ENCODE results near the gene INPP5F.

Gene INPP5F

GRCh38 chr10:119860866-119861607 is 135.2 kb downstream of the INPP5F start:
- 0 out of 2 replicates have a peak overlapping the region, but pooled peaks have one; percentile 9 for H3K4me2 ChIP-seq (ENCODE audit: low read length)
- TF ChIP-seq EZH2 (IDR thresholded peaks at IDR 0.05; ENCODE audit: borderline replicate concordance, low read length) (no peak), CTCF (IDR thresholded peaks at IDR 0.05; ENCODE audit: low read length) (no peak)
- H3K9ac ChIP-seq (ENCODE audit: low read length) = no peak overlapping the region
- H3K9me2 ChIP-seq (ENCODE audit: low read depth, low read length) = no peaks in the 10 kb centered on the region
- H3F3A ChIP-seq (ENCODE audit: insufficient read depth, low read length) = peaks cover 6% of the 10 kb centered on the region; the same call in 1 of the 2 replicates
- H2AFZ ChIP-seq (ENCODE audit: low read length) = no peak overlapping the region
- no peak overlapping the region for H3K27ac ChIP-seq (ENCODE audit: low read depth, low read length, poor library complexity, severe bottlenecking)
- no peaks in the 10 kb centered on the region for H3K27me3 ChIP-seq (ENCODE audit: insufficient read depth, low read length)
- peaks cover 73% of the 10 kb centered on the region for H3K79me2 ChIP-seq (ENCODE audit: insufficient read depth, low read length)
- peaks cover 12% of the 10 kb centered on the region for H3K9me3 ChIP-seq (ENCODE audit: low read length)
- no peak overlapping the region for H3K4me3 ChIP-seq (ENCODE audit: low read depth, low read length, poor library complexity, severe bottlenecking)
- H4K20me1 ChIP-seq (ENCODE audit: insufficient read depth, low read length) = peaks cover 3% of the 10 kb centered on the region; the same call in 1 of the 2 replicates
- peaks cover 29% of the 10 kb centered on the region for H3K4me1 ChIP-seq (ENCODE audit: insufficient read depth, low read length, severe bottlenecking)
- peaks cover 56% of the 10 kb centered on the region for H3K36me3 ChIP-seq (ENCODE audit: insufficient read depth, low read length)

GRCh38 chr10:119862524-119862923 is 136.7 kb downstream of the INPP5F start:
- peaks cover 12% of the 10 kb centered on the region for H3K9me3 ChIP-seq (ENCODE audit: low read length)
- H3K9ac ChIP-seq (ENCODE audit: low read length) = no peak overlapping the region
- H3K4me1 ChIP-seq (ENCODE audit: insufficient read depth, low read length, severe bottlenecking) = peaks cover 31% of the 10 kb centered on the region
- H3K4me3 ChIP-seq (ENCODE audit: low read depth, low read length, poor library complexity, severe bottlenecking) = no peak overlapping the region
- H4K20me1 ChIP-seq (ENCODE audit: insufficient read depth, low read length) = peaks cover 3% of the 10 kb centered on the region; the same call in 1 of the 2 replicates
- H3F3A ChIP-seq (ENCODE audit: insufficient read depth, low read length) = peaks cover 6% of the 10 kb centered on the region; the same call in 1 of the 2 replicates
- H3K79me2 ChIP-seq (ENCODE audit: insufficient read depth, low read length) = peaks cover 85% of the 10 kb centered on the region
- no peak overlapping the region for H3K27ac ChIP-seq (ENCODE audit: low read depth, low read length, poor library complexity, severe bottlenecking)
- TF ChIP-seq EZH2 (IDR thresholded peaks at IDR 0.05; ENCODE audit: borderline replicate concordance, low read length) (no peak), CTCF (IDR thresholded peaks at IDR 0.05; ENCODE audit: low read length) (no peak)
- H2AFZ ChIP-seq (ENCODE audit: low read length) = no peak overlapping the region
- no peaks in the 10 kb centered on the region for H3K9me2 ChIP-seq (ENCODE audit: low read depth, low read length)
- peaks cover 44% of the 10 kb centered on the region for H3K36me3 ChIP-seq (ENCODE audit: insufficient read depth, low read length)
- no peaks in the 10 kb centered on the region for H3K27me3 ChIP-seq (ENCODE audit: insufficient read depth, low read length)
- H3K4me2 ChIP-seq (ENCODE audit: low read length) = no peak overlapping the region

GRCh38 chr10:119863951-119864565 is 138.2 kb downstream of the INPP5F start:
- Histone ChIP-seq H3K9ac (ENCODE audit: low read length) (no peak overlapping the region), H3K9me3 (ENCODE audit: low read length) (peaks cover 12% of the 10 kb centered on the region), H3K27ac (ENCODE audit: low read depth, low read length, poor library complexity, severe bottlenecking) (no peak overlapping the region), H3K9me2 (ENCODE audit: low read depth, low read length) (no peaks in the 10 kb centered on the region), H3F3A (ENCODE audit: insufficient read depth, low read length) (peaks cover 6% of the 10 kb centered on the region; the same call in 1 of the 2 replicates), H3K79me2 (ENCODE audit: insufficient read depth, low read length) (peaks cover 96% of the 10 kb centered on the region), H3K4me1 (ENCODE audit: insufficient read depth, low read length, severe bottlenecking) (peaks cover 45% of the 10 kb centered on the region), H3K4me3 (ENCODE audit: low read depth, low read length, poor library complexity, severe bottlenecking) (no peak overlapping the region), H4K20me1 (ENCODE audit: insufficient read depth, low read length) (peaks cover 3% of the 10 kb centered on the region; the same call in 1 of the 2 replicates), H3K4me2 (ENCODE audit: low read length) (no peak overlapping the region), H3K36me3 (ENCODE audit: insufficient read depth, low read length) (peaks cover 29% of the 10 kb centered on the region), H3K27me3 (ENCODE audit: insufficient read depth, low read length) (no peaks in the 10 kb centered on the region), H2AFZ (ENCODE audit: low read length) (no peak overlapping the region)
- TF ChIP-seq CTCF (IDR thresholded peaks at IDR 0.05; ENCODE audit: low read length) (no peak), EZH2 (IDR thresholded peaks at IDR 0.05; ENCODE audit: borderline replicate concordance, low read length) (no peak)
